GM04504 (cell line): Measurements from ENCODE around the gene ZNF740.

Experiments
- DNase-seq: peaks from one replicate; pipeline ENCODE4 v3.0.0-alpha.2; 2012; ENCODE audit warnings: low read depth

The ZNF740 gene

GRCh38 chr12:53214687-53215455, 34.3 kb downstream of the ZNF740 start:
- no peak for DNase-seq

- no peak for DNase-seq
Measured at GRCh38 chr12:53215497-53215896, 35.0 kb downstream of the ZNF740 start.

- DNase-seq = no peak
Measured at GRCh38 chr12:53217051-53217930, 36.8 kb downstream of the ZNF740 start.

GRCh38 chr12:53217931-53218307, 37.4 kb downstream of the ZNF740 start:
- DNase-seq = no peak

- no peak for DNase-seq
Measured at GRCh38 chr12:53218551-53219291, 38.2 kb downstream of the ZNF740 start.

GRCh38 chr12:53219292-53219955, 38.9 kb downstream of the ZNF740 start:
- no peak for DNase-seq

GRCh38 chr12:53219956-53220693, 39.6 kb downstream of the ZNF740 start:
- DNase-seq = no peak

GRCh38 chr12:53220694-53221202, 40.2 kb downstream of the ZNF740 start:
- DNase-seq = peak; percentile 91

GRCh38 chr12:53221203-53222080, 40.9 kb downstream of the ZNF740 start:
- DNase-seq = no peak

- DNase-seq = no peak
Measured at GRCh38 chr12:53222170-53222721, 41.7 kb downstream of the ZNF740 start.

- no peak for DNase-seq
Measured at GRCh38 chr12:53222806-53223261, 42.3 kb downstream of the ZNF740 start.

GRCh38 chr12:53223389-53224060, 43.0 kb downstream of the ZNF740 start:
- no peak for DNase-seq

- DNase-seq = no peak
Measured at GRCh38 chr12:53224061-53224896, 43.8 kb downstream of the ZNF740 start.

- no peak for DNase-seq
Measured at GRCh38 chr12:53224897-53225634, 44.5 kb downstream of the ZNF740 start.

- DNase-seq = no peak
Measured at GRCh38 chr12:53225635-53226424, 45.3 kb downstream of the ZNF740 start.

GRCh38 chr12:53226815-53227214, 46.3 kb downstream of the ZNF740 start:
- DNase-seq = no peak

- DNase-seq = no peak
Measured at GRCh38 chr12:53227341-53227740, 46.8 kb downstream of the ZNF740 start.
